ENCODE measurements around the gene UBE2L5.

UBE2L5 gene

GRCh38 chr13:30395192-30396158 is 26.8 kb upstream of the UBE2L5 start:
- peak; percentile 67 for DNase-seq
- Mint-ChIP-seq H3K27me3 (no peaks in the 10 kb centered on the region), H3K36me3 (ENCODE audit: low read depth) (peaks cover 2% of the 10 kb centered on the region), H3K9me3 (no peaks in the 10 kb centered on the region), H3K4me1 (ENCODE audit: low read depth) (peaks cover 42% of the 10 kb centered on the region), H3K27ac (peak overlapping the region; percentile 89), H3K4me3 (peak overlapping the region; percentile 81)

DNA sequence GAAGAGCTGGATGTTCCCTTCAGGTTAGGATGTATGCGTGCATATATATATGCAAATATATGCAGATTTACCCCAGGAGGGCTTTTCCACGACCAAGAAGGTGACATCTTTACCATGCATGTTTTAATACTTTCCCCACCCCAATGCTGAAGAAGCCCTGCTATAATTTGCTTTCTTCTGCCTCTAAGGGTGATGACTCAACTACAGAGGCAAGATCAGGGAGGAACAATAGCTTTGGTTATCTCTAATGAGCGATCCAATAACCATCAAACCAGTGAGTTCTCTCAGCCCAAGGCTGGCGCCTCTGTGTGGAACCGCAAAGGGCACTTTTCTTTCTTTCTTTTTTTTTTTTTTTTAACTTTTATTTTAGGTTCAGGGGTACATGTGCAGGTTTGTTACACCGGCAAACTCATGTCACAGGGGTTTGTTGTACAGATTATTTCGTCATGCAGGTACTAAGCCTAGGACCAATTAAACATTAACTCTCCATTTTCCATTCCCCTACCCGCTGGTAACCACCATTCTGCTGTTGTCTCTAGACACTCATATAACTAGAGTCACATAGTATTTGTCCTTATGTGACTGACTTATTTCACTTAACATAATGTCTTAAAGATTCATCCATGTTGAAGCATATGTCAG is 25.7 kb upstream of the UBE2L5 start:
- H3K4me3 Mint-ChIP-seq: peak overlapping the region; percentile 29
- peaks cover 2% of the 10 kb centered on the region for H3K36me3 Mint-ChIP-seq (ENCODE audit: low read depth)
- H3K9me3 Mint-ChIP-seq: no peaks in the 10 kb centered on the region
- no peak overlapping the region for H3K27ac Mint-ChIP-seq
- H3K4me1 Mint-ChIP-seq (ENCODE audit: low read depth): peaks cover 42% of the 10 kb centered on the region
- DNase-seq: no peak
- H3K27me3 Mint-ChIP-seq: no peaks in the 10 kb centered on the region

- peaks cover 2% of the 10 kb centered on the region for H3K36me3 Mint-ChIP-seq (ENCODE audit: low read depth)
- no peaks in the 10 kb centered on the region for H3K27me3 Mint-ChIP-seq
- no peak for DNase-seq
- H3K4me1 Mint-ChIP-seq (ENCODE audit: low read depth): peaks cover 29% of the 10 kb centered on the region
- no peaks in the 10 kb centered on the region for H3K9me3 Mint-ChIP-seq
- no peak overlapping the region for H3K4me3 Mint-ChIP-seq
- H3K27ac Mint-ChIP-seq: no peak overlapping the region
Measured at GRCh38 chr13:30398601-30399072, 23.7 kb upstream of the UBE2L5 start.

DNA sequence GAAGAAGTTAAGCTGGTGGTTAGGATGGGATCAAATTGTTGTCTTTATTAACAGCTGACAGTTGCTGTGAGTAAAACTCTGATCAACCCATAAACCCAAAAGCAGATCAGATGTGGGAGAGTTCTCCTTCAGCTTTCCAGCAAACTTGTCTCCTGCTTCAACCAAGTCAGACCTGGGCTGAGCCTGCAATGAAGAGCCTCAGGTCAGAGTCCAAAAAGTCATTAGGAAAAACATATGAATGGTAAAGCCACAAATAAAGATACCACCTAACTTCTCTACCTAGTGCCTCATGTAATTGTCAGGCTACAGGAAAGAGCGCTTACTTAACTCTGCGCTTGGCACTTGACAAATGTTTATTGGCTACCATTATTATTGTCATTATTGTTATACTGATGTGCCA is 21.9 kb upstream of the UBE2L5 start:
- no peaks in the 10 kb centered on the region for H3K27me3 Mint-ChIP-seq
- peaks cover 15% of the 10 kb centered on the region for H3K4me1 Mint-ChIP-seq (ENCODE audit: low read depth)
- no peaks in the 10 kb centered on the region for H3K9me3 Mint-ChIP-seq
- no peak for DNase-seq
- H3K4me3 Mint-ChIP-seq: no peak overlapping the region
- peaks cover under 1% of the 10 kb centered on the region for H3K36me3 Mint-ChIP-seq (ENCODE audit: low read depth)
- H3K27ac Mint-ChIP-seq: no peak overlapping the region

GRCh38 chr13:30401347-30401746 is 20.9 kb upstream of the UBE2L5 start:
- H3K9me3 Mint-ChIP-seq: no peaks in the 10 kb centered on the region
- H3K36me3 Mint-ChIP-seq (ENCODE audit: low read depth): no peaks in the 10 kb centered on the region
- H3K27me3 Mint-ChIP-seq: no peaks in the 10 kb centered on the region
- no peak for DNase-seq
- H3K4me1 Mint-ChIP-seq (ENCODE audit: low read depth): peaks cover 7% of the 10 kb centered on the region
- H3K4me3 Mint-ChIP-seq: no peak overlapping the region
- H3K27ac Mint-ChIP-seq: no peak overlapping the region

- no peak overlapping the region for H3K27ac Mint-ChIP-seq
- no peaks in the 10 kb centered on the region for H3K27me3 Mint-ChIP-seq
- no peaks in the 10 kb centered on the region for H3K36me3 Mint-ChIP-seq (ENCODE audit: low read depth)
- H3K9me3 Mint-ChIP-seq: no peaks in the 10 kb centered on the region
- H3K4me1 Mint-ChIP-seq (ENCODE audit: low read depth): peaks cover 10% of the 10 kb centered on the region
- DNase-seq: no peak
- H3K4me3 Mint-ChIP-seq: no peak overlapping the region
Measured at GRCh38 chr13:30403456-30403855, 18.8 kb upstream of the UBE2L5 start.

DNA sequence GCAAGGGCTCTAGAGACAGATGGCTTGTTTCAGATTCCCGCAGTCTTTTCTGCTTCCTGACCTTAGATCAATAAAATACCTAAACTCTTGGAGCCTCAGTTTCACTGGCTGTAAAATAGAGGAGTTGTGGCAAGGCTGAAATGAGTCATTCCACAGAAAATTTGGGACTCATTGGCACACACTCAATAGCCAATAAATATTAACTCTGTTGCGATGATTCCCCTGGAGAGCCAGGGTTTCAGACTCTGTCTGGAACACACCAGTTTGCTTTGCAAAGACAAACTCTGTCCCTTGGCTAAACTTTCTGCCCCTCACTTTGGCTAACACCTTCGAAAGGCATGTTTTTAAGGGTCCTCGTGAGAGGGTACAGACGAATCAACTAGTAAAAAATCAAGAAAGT is 18.1 kb upstream of the UBE2L5 start:
- Mint-ChIP-seq H3K36me3 (ENCODE audit: low read depth) (no peaks in the 10 kb centered on the region), H3K9me3 (no peaks in the 10 kb centered on the region), H3K27ac (no peak overlapping the region), H3K4me1 (ENCODE audit: low read depth) (peaks cover 16% of the 10 kb centered on the region), H3K27me3 (no peaks in the 10 kb centered on the region), H3K4me3 (no peak overlapping the region)
- DNase-seq: no peak

- Mint-ChIP-seq H3K36me3 (ENCODE audit: low read depth) (no peaks in the 10 kb centered on the region), H3K4me3 (no peak overlapping the region), H3K9me3 (no peaks in the 10 kb centered on the region), H3K4me1 (ENCODE audit: low read depth) (peaks cover 24% of the 10 kb centered on the region), H3K27ac (no peak overlapping the region), H3K27me3 (no peaks in the 10 kb centered on the region)
- DNase-seq: no peak
Measured at GRCh38 chr13:30406779-30407416, 15.4 kb upstream of the UBE2L5 start.

DNA sequence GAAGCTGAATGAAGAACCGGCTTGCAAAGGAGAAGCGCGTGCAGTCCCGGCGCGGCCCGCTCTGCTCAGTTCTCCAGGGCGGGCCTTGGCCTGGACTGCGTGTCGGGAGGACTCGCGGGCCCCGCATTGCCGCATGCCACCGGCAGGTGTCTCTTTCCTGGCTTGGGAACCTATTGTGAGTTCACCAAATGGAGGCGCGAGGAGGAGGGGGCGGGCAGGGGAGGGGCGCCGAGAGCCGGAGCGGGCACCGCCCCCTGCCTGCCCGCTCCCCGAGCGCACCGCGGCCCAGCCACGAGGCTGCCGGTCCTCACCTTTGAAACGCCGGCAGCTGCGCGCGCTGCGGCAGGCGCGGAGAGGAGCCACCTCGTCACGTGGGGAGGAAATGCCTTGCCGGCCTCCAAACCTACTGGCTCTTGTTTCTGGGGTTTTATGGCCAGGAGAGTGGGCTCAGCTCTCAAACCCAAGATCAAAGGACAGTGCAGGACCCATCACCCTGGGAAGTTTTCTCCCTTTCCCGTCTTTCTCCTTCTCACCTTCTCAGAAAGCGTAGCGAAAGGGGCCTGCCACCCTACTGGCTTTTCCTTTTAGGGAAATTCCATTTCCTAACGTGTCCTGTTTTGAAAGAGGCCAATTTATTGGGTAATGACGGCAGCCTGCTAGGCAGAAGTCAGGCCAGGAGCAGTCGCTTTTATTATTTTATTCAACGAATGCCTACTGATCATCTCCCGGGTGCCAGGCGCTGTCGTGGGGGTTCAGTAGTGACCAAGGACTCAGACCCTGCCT is 13.8 kb upstream of the UBE2L5 start:
- Mint-ChIP-seq H3K4me3 (peak overlapping the region; percentile 44), H3K9me3 (no peaks in the 10 kb centered on the region), H3K27me3 (no peaks in the 10 kb centered on the region), H3K27ac (peak overlapping the region; percentile 67), H3K36me3 (ENCODE audit: low read depth) (no peaks in the 10 kb centered on the region), H3K4me1 (ENCODE audit: low read depth) (peaks cover 27% of the 10 kb centered on the region)
- peak; percentile 95 for DNase-seq

DNA sequence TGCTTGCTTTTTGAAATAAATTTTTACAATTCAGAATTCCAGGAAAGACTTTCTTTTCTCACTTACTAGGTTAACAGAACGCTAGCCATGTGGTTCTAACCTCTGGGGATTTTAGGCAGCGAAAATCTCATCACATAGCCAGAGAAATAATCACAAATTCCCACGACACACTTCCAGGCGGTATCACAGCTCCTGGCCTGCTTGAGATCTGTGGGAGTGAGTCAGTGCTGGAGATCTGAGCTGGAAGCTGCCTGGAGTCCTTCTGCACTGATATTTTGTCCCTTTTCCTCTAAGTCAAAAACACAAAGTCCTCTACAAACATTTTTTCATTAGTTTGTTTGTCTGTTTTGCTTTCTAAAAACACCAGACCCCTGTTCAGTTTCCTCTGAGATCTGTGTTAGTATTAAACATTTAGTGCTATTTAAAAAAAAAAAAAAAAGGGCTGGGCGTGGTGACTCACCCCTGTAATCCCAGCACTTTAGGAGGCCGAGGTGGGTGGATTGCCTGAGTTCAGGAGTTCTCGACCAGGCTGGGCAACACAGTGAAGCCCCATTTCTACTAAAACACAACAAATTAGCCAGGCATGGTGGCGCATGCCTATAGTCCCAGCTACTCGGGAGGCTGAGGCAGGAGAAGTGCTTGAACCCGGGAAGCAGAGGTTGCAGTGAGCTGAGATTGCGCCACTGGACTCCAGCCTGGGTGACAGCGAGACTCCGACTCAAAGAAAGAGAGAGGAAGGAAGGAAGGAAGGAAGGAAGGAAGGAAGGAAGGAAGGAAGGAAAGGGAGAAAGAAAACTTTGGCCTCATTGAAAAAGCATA is 12.2 kb upstream of the UBE2L5 start:
- H3K4me3 Mint-ChIP-seq: no peak overlapping the region
- H3K9me3 Mint-ChIP-seq: no peaks in the 10 kb centered on the region
- H3K27ac Mint-ChIP-seq: no peak overlapping the region
- H3K4me1 Mint-ChIP-seq (ENCODE audit: low read depth): peaks cover 27% of the 10 kb centered on the region
- DNase-seq: no peak
- H3K36me3 Mint-ChIP-seq (ENCODE audit: low read depth): no peaks in the 10 kb centered on the region
- H3K27me3 Mint-ChIP-seq: no peaks in the 10 kb centered on the region

DNA sequence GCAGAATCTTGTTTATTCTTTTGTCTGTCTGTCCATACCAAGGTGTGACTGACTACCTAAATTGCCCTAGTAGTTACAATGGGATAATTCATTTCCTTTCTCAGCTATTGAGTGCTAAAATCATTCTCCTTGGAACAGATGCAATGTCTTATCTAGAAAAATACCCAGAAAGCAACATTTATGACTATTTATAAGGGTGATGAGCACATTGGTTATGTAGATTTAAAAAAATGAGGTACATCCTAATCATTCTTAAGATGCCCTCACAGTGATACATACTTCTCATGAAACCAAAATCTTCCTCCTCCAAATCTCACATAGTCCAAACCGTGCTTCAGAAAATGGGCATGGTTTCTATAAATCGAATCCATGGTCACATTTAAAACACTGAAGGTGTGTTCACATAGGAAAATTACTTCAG is 11.6 kb upstream of the UBE2L5 start:
- Mint-ChIP-seq H3K27ac (no peak overlapping the region), H3K4me3 (no peak overlapping the region), H3K9me3 (no peaks in the 10 kb centered on the region), H3K36me3 (ENCODE audit: low read depth) (no peaks in the 10 kb centered on the region), H3K4me1 (ENCODE audit: low read depth) (peaks cover 29% of the 10 kb centered on the region), H3K27me3 (no peaks in the 10 kb centered on the region)
- DNase-seq: no peak

DNA sequence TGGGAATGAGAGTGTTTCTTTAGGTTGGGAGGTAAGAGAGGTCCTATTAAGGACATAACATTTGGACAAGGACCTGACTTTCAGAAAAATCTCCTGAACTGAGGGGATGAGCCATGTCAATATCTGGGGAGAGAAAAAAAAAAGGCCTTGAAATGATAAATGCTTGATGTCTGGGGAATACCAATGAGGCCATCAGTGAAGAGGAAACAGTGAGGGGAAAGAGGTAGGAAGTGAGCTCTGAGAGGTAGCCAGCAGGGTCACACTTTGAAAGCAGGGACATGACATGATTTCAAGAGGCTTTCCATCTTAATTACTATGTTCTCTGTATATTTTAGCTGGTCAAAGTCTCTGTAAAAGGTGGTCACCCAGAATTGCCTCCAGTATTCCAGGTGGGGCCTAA is 9.9 kb upstream of the UBE2L5 start:
- H3K27ac Mint-ChIP-seq: no peak overlapping the region
- DNase-seq: no peak
- H3K9me3 Mint-ChIP-seq: no peaks in the 10 kb centered on the region
- peaks cover 29% of the 10 kb centered on the region for H3K4me1 Mint-ChIP-seq (ENCODE audit: low read depth)
- H3K4me3 Mint-ChIP-seq: no peak overlapping the region
- no peaks in the 10 kb centered on the region for H3K27me3 Mint-ChIP-seq
- H3K36me3 Mint-ChIP-seq (ENCODE audit: low read depth): no peaks in the 10 kb centered on the region

DNA sequence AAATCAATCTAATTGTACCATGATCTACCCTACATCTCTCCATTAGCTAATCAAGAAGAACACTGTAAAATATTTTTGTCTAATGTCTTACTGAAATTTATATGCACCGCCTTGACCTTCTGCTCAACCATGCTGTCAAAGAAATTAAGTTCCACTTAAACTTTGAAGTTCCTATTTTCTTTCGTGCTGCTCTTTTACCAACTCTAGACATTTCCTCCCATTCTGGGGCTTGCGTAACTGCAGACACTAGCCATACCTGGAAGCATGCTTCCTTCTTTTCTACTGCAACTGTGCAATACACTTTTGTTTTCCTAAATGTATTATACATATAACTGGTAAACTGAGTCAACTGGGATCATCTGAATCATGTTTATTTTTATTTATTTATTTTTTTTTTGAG is 8.5 kb upstream of the UBE2L5 start:
- Mint-ChIP-seq H3K9me3 (no peaks in the 10 kb centered on the region), H3K4me3 (no peak overlapping the region), H3K27me3 (no peaks in the 10 kb centered on the region), H3K36me3 (ENCODE audit: low read depth) (no peaks in the 10 kb centered on the region), H3K27ac (no peak overlapping the region), H3K4me1 (ENCODE audit: low read depth) (peaks cover 20% of the 10 kb centered on the region)
- no peak for DNase-seq
